GM11168 (cell line): ENCODE data around the gene CD300A.

Experiments used
- in situ Hi-C: fragments of 300-500 bp; cut with MboI; formaldehyde crosslinking; loops from one replicate; pipeline ENCODE4 v1.12.0; 2022; ENCODE audit warnings: low sequenced_read_pairs; ENCODE audit not compliant: unreplicated experiment

CD300A gene

GRCh38 chr17:74466111-74466827 is at the start of gene CD300A:
TSS of gene CD300A (plus strand) at chr17:74466634. CDS start at chr17:74466704, 70 bp downstream.
- in situ Hi-C loops = no loop called here

- in situ Hi-C loops = no loop called here
Measured at GRCh38 chr17:74417178-74418045, 49.0 kb upstream of the CD300A start.

GRCh38 chr17:74419928-74420411 is 46.5 kb upstream of the CD300A start:
- in situ Hi-C loops = no loop called here

GRCh38 chr17:74424117-74424516 is 42.3 kb upstream of the CD300A start:
- in situ Hi-C loops = no loop called here

- in situ Hi-C loops = no loop called here
Measured at GRCh38 chr17:74424657-74425056, 41.8 kb upstream of the CD300A start.

GRCh38 chr17:74426551-74427047 is 39.8 kb upstream of the CD300A start:
- in situ Hi-C loops = no loop called here

GRCh38 chr17:74427048-74427762 is 39.2 kb upstream of the CD300A start:
- in situ Hi-C loops = no loop called here

GRCh38 chr17:74427763-74428153 is 38.7 kb upstream of the CD300A start:
- in situ Hi-C loops = no loop called here

- in situ Hi-C loops = no loop called here
Measured at GRCh38 chr17:74429604-74430384, 36.6 kb upstream of the CD300A start.

GRCh38 chr17:74430385-74430705 is 36.1 kb upstream of the CD300A start:
- in situ Hi-C loops = no loop called here

GRCh38 chr17:74430706-74431567 is 35.5 kb upstream of the CD300A start:
- in situ Hi-C loops = no loop called here

GRCh38 chr17:74431568-74432423 is 34.6 kb upstream of the CD300A start, which contains the start of gene GPRC5C:
TSS of gene GPRC5C (plus strand) at chr17:74432088. CDS start at chr17:74439777, 7,689 bp downstream.
- in situ Hi-C loops = no loop called here

GRCh38 chr17:74432424-74432690 is 34.1 kb upstream of the CD300A start:
- in situ Hi-C loops = no loop called here

GRCh38 chr17:74432766-74433391 is 33.6 kb upstream of the CD300A start:
- in situ Hi-C loops = no loop called here

- in situ Hi-C loops = no loop called here
Measured at GRCh38 chr17:74433421-74434121, 32.9 kb upstream of the CD300A start.

- in situ Hi-C loops = no loop called here
Measured at GRCh38 chr17:74435775-74436359, 30.6 kb upstream of the CD300A start.

GRCh38 chr17:74437702-74438101 is 28.7 kb upstream of the CD300A start:
- in situ Hi-C loops = no loop called here
